ENCODE data around the gene GAK.

- TF ChIP-seq CTCF (IDR thresholded peaks at IDR 0.05 in 4 of 5, conservative IDR thresholded peaks at IDR 0.05 in 1 of 5) (no peak), POLR2A (IDR thresholded peaks at IDR 0.05) (no peak)
Measured at GRCh38 chr4:828641-829271, 103.4 kb downstream of the GAK start.

All from gastrocnemius medialis (tissue), 4 donors.